NCI-H82 (cell line): ENCODE measurements around the gene SYNE4.

Experiments
- DNase-seq: peaks from one replicate; lab custom pipeline; 2025; lab: John Stamatoyannopoulos, UW

SYNE4 gene

GRCh38 chr19:35955881-35956634 lies 52.6 kb downstream of the SYNE4 start:
- peak; percentile 37 for DNase-seq
